NT2/D1 (cell line): Measurements from ENCODE around the gene RAB11FIP3.
"Not testable (repeated sequence)": the region's sequence is repeated elsewhere in the genome, so short reads cannot be mapped to it uniquely, and the experiment has no call there.

Source experiments
- SUZ12 ChIP-seq: IDR thresholded peaks from 2 replicates; pipeline ENCODE4 v1.6.1; 2011; ENCODE audit not compliant: insufficient read length, insufficient read depth; ENCODE audit errors: extremely low read depth
- YY1 ChIP-seq: IDR thresholded peaks from 2 replicates; pipeline ENCODE4 v1.6.1; 2011; ENCODE audit not compliant: insufficient read length, insufficient read depth
- ZNF274 ChIP-seq: IDR thresholded peaks from 2 replicates; pipeline ENCODE4 v1.6.1; 2011; ENCODE audit warnings: mild to moderate bottlenecking, low read depth, low read length

DNA sequence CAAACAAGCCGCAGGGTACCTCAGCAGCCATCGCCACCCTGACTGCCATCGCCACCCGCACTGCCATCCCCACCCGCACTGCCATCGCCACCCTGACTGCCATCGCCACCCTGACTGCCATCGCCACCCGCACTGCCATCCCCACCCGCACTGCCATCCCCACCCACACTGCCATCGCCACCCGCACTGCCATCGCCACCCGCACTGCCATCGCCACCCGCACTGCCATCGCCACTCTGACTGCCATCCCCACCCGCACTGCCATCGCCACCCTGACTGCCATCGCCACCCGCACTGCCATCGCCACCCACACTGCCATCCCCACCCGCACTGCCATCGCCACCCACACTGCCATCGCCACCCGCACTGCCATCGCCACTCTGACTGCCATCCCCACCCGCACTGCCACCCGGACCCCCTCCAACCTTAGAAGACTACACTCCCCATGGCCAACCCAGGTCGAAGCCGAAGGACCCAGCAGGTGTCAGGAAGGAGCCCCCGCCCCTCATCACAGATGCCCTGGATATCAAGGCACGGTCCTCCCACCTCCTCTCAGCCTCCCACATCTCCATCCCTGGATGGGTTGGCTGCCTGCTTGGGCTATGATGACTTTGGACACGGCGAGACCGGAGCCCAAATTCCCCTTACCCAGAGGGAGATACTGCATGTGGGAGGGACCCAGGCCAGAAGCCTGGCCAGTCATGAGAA, 47.2 kb upstream of the RAB11FIP3 start:
- TF ChIP-seq SUZ12, ZNF274, YY1: not testable (repeated sequence)
